IPS-18c (cell line): Measurements from ENCODE around the gene SMU1.
A peak's percentile ranks its signal among the peaks of the same experiment; 100 is the strongest.
"Not testable (repeated sequence)": the region's sequence is repeated elsewhere in the genome, so short reads cannot be mapped to it uniquely, and the experiment has no call there.

Experiments
- H3K4me3 ChIP-seq: 2 replicates; pipeline ENCODE4 v1.7.0; 2013; ENCODE audit warnings: low read depth, mild to moderate bottlenecking, low read length, moderate library complexity; ENCODE audit not compliant: insufficient read depth
- H3K9me3 ChIP-seq: one replicate; pipeline ENCODE4 v1.6.1; 2013; ENCODE audit warnings: mild to moderate bottlenecking, low read length, moderate library complexity; ENCODE audit not compliant: control insufficient read depth, insufficient read depth

SMU1 gene

GRCh38 chr9:33029231-33029786 lies 47.2 kb downstream of the SMU1 start:
- H3K4me3 ChIP-seq = no peak overlapping the region

GRCh38 chr9:33025572-33026342 lies 50.7 kb downstream of the SMU1 start:
- Histone ChIP-seq H3K9me3 (no peaks in the 10 kb centered on the region), H3K4me3 (peak overlapping the region; percentile 100)

More at GRCh38 chr9:33029231-33029786, 47.2 kb downstream of the SMU1 start:
- H3K9me3 ChIP-seq = no peaks in the 10 kb centered on the region

DNA sequence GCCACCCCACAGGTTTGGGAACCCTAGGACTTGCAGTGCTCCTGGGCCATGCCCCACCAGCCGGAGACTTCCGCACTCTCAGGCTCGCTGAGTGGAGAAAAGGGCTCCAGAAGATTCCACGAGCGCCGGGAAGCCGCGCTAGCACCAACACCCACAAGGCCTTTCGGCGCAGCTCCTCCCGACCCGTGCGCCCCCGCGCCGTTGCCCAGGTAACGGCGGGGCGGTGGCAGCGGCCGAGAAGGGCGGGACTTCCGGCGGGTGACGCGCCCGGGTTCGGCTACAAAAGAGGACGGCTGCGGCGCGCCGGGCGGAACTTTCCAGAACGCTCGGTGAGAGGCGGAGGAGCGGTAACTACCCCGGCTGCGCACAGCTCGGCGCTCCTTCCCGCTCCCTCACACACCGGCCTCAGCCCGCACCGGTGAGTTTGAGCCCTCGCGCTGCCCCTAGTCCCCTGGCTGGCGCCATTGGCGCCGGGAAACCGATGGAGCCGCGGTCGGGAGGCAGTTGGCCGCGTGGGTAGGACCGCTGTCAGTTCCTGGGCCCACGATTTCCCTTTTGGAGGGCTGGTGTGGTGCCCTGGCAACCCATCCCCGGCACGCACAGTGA lies 51.4 kb downstream of the SMU1 start, which contains the start of gene DNAJA1:
DNAJA1 (plus strand) TSS at position 308 of the 606 bp plus-strand sequence. CDS start 1,212 bp downstream, outside the sequence.
- Histone ChIP-seq H3K4me3 (peak within 1 kb of the TSS; percentile 100), H3K9me3 (no peaks in the 10 kb centered on the region)

GRCh38 chr9:33024126-33024965 lies 52.1 kb downstream of the SMU1 start:
- H3K4me3 ChIP-seq = peak overlapping the region; percentile 100
- H3K9me3 ChIP-seq = no peaks in the 10 kb centered on the region

GRCh38 chr9:33023661-33024060 lies 52.8 kb downstream of the SMU1 start:
- peak overlapping the region; percentile 100; the same call in 1 of the 2 replicates for H3K4me3 ChIP-seq
- no peaks in the 10 kb centered on the region for H3K9me3 ChIP-seq

DNA sequence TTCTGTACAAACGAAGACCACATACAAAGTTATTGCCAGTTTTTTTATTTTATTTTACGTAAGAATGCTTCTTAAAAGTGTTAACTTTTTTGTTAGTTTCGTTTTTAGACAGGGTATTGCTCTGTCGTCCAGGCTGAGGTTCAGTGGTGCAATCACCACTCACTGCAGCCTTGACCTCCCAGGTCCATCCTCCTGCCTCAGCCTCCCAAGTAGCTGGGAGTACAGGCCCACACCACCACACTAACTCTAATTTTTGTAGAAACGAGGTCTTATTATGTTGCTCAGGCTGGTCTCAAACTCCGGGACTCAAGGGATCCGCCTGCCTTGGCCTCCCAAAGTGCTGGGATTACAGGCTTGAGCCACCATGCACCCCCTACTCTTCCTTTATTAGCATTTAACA lies 53.7 kb downstream of the SMU1 start:
- Histone ChIP-seq H3K9me3 (no peaks in the 10 kb centered on the region), H3K4me3 (no peak overlapping the region)

- Histone ChIP-seq H3K4me3 (no peak overlapping the region), H3K9me3 (no peaks in the 10 kb centered on the region)
Measured at GRCh38 chr9:33022303-33022702, 54.2 kb downstream of the SMU1 start.

- Histone ChIP-seq H3K4me3 (0 out of 2 replicates have a peak overlapping the region, but pooled peaks have one; percentile 9), H3K9me3 (no peaks in the 10 kb centered on the region)
Measured at GRCh38 chr9:33019797-33020196, 56.7 kb downstream of the SMU1 start.

- Histone ChIP-seq H3K4me3 (no peak overlapping the region), H3K9me3 (no peaks in the 10 kb centered on the region)
Measured at GRCh38 chr9:33017283-33018041, 59.0 kb downstream of the SMU1 start.

GRCh38 chr9:33014665-33015014 lies 61.8 kb downstream of the SMU1 start:
- no peaks in the 10 kb centered on the region for H3K9me3 ChIP-seq
- no peak overlapping the region; the same call in 1 of the 2 replicates for H3K4me3 ChIP-seq

GRCh38 chr9:33013962-33014664 lies 62.4 kb downstream of the SMU1 start:
- no peak overlapping the region for H3K4me3 ChIP-seq
- no peaks in the 10 kb centered on the region for H3K9me3 ChIP-seq

DNA sequence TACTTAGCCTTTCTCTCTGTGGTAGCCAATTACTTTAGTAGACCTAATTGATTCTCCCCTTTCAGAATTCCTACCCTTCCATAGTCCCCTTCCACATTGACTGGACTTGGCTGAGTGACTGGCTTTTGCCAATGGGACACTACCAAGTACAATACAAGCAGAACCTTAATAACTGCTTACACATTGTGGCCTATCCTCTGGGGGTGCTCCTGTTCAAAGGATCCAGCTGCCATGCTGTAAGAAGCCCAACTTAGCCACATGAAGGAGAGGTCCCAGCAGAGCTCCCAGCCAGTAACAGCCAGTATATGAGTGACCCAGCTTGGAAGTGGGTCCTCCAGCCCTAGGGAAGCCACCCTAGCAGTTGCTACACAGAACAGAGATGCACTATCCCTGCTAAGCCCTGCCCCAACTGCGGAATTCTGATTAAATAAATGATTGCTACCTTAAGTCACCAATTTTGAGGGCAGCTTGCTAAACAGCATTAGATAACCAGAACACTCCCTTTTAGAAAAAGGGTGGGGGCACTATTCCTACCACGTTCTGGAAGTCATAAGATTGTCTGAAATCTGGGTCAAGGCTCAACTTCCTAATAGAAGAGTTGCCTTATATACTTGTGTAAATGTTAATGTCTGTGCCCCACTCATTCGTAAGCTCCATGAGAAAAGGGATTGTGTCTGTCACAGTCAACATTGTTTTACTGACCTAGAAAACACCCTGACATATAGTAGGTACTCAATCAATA lies 64.0 kb downstream of the SMU1 start:
- Histone ChIP-seq H3K9me3 (no peaks in the 10 kb centered on the region), H3K4me3 (no peak overlapping the region)

DNA sequence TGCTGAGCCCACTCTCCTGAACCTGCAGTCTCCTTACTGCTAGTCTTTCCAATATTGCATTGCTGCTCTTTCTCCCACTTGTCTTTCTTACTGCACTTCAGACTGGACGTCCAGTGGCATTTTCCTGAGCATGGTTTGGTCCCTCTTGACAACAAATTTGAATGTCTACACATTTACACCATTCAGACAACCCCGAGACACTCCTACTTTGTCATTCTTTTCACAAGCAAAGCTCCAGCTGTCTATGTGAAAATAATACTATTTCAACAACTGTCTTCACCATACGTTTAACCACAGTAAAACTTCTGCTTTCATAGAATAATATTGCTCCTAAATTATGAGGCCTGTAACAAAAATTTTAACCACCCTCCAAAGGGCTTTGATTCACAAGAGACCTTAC lies 64.6 kb downstream of the SMU1 start:
- H3K9me3 ChIP-seq = no peaks in the 10 kb centered on the region
- no peak overlapping the region for H3K4me3 ChIP-seq

DNA sequence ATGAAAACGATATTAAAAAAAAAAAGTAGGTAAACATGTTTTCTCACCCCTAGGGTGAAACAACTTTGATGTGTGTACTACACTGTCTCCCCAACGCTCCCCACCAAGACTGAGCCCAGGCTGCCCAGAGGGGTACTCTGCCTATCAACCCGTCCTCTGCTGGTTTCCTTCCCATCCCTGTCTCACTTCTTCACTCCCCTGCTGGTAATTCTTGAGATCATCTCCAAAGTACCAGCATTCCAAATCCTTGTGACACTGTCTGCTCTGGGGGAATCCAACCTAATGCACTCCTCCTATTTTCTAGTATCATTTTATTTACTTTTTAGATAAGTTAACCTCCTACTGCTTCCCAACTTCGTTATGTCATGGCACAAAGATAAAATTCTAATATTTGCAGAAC lies 68.7 kb downstream of the SMU1 start:
- H3K9me3 ChIP-seq = no peaks in the 10 kb centered on the region
- H3K4me3 ChIP-seq = no peak overlapping the region

DNA sequence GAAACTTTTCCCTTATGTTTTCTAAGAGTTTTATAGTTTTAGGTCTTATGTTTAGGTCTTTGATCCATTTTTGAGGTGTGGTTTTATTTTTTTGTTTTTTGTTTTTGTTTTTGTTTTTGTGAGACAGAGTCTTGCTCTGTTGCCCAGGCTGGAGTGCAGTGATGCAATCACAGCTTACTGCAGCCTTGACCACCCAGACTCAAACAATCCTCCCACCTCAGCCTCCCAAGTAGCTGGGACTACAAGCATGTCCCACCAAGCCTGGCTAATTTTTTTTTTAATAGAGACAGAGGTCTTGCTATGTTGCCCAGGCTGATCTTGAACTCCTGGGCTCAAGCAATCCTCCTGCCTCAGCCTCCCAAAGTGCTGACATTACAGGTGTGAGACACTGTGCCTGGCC lies 71.1 kb downstream of the SMU1 start:
- not testable (repeated sequence) for H3K9me3 ChIP-seq, H3K4me3 ChIP-seq

DNA sequence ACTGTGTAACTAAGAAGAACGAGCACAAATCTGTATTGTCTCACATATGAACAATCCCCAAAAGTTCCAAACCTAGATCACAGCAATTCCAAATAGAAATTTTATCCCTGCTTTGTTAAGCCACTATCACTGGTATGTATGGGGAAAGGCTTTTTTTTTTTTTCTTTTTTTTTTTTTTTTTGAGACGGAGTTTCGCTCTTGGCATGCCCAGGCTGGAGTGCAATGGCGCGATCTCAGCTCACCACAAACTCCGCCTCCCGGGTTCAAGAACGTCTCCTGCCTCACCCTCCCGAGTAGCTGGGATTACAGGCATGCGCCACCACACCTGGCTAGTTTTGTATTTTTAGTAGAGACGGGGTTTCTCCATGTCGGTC lies 75.8 kb downstream of the SMU1 start:
- H3K4me3 ChIP-seq = peak overlapping the region; percentile 70; the same call in 1 of the 2 replicates
- not testable (repeated sequence) for H3K9me3 ChIP-seq
